Measurements from ENCODE around the gene ZNF618.
"Not testable (repeated sequence)": the region's sequence is repeated elsewhere in the genome, so short reads cannot be mapped to it uniquely, and the experiment has no call there.

ZNF618 gene

DNA sequence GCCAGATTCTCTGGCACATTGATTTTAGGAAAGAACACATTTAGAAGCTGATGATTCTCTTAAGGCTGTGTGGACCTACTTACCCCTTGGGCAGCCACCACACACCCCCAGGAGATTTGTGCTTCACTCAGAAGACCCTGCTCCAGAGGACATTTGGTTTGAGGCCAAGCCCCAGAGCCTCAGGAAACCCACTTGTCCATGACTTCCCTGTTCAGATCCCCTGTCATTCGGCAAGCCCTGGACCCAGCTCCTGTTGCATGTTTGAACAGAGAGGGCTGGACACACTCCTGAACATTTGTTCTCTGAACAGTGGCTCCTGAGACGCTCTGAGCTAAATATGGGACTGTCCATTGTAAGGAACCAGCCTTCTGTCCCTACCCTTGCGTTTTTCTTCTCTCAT lies 119.9 kb downstream of the ZNF618 start:
- TF ChIP-seq POLR2A (IDR thresholded peaks at IDR 0.05; ENCODE audit: low read depth, low read length): no peak
- no peak for TF ChIP-seq TAF1 (IDR thresholded peaks at IDR 0.05; ENCODE audit: borderline replicate concordance, low read depth, low read length)
- FAIRE-seq (no peak), DNase-seq (ENCODE audit: insufficient read length) (no peak)

DNA sequence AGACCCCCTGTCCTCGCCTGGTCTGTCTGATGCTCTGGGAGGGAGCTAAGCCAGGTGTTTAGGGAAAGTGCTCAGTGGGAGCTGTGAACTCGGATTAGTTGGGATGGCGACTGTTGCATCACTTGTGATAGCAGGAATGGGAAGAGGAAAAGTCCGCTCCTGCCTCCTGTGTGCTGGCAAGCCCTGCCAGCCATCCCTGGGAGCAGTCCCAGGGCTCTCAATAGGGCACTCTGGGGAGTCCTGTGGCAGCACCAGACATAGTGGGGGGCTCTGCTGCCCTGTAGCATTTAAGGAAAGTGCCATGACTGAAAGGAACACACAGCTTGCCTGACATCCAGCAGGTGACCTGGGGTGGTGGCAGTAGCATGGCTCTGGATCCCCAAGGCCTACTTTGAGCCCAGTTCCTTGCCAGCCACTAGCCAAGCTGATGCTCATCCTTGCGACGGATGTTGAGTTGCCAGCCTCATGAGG lies 120.5 kb downstream of the ZNF618 start:
- TF ChIP-seq POLR2A (IDR thresholded peaks at IDR 0.05; ENCODE audit: low read depth, low read length) (no peak), POLR2AphosphoS5 (IDR thresholded peaks at IDR 0.05; ENCODE audit: low read depth, low read length) (no peak), TAF1 (IDR thresholded peaks at IDR 0.05; ENCODE audit: borderline replicate concordance, low read depth, low read length) (no peak)
- no peak for FAIRE-seq
- DNase-seq (ENCODE audit: insufficient read length): no peak

DNA sequence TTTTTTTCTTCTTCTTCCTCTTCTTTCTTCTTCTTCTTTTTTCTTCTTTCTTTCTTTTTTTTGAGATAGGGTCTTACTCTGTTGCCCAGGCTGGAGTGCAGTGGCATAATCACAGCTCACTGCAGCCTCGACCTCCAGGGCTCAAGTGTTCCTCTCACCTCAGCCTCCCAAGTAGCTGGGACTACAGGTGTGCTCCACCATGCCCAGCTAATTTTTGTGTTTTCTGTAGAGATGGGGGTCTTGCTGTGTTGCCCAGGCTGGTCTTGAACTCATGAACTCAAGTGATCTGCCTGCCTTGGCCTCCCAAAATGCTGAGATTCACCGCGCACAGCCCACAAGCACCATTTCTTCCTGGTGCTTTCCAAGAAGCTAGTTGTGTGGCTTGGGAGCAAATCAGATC lies 121.0 kb downstream of the ZNF618 start:
- not testable (repeated sequence) for DNase-seq (ENCODE audit: insufficient read length); FAIRE-seq

DNA sequence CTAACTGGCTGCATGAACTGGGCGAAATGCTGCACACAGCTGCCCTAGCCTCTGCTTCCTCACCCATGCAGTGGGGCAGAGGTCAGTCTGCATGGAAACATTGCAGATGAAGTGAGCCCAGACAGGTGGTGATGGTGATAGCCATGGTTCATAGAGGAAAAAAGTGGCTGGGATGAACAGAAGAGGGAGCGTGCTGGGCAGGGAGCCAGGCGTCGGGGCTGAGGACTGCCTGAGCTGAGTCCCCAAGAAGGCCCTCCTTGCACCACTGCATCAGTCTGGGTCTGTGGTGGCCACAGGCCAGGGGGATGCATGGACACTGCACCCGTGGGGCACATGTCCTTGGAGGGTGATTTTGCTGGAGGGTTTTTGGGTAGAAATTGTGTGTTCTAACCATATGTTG lies 121.5 kb downstream of the ZNF618 start:
- DNase-seq (ENCODE audit: insufficient read length) (no peak), FAIRE-seq (no peak)
- TF ChIP-seq POLR2A (IDR thresholded peaks at IDR 0.05; ENCODE audit: low read depth, low read length): no peak
- no peak for TF ChIP-seq POLR2AphosphoS5 (IDR thresholded peaks at IDR 0.05; ENCODE audit: low read depth, low read length)
- TF ChIP-seq TAF1 (IDR thresholded peaks at IDR 0.05; ENCODE audit: borderline replicate concordance, low read depth, low read length): no peak

DNA sequence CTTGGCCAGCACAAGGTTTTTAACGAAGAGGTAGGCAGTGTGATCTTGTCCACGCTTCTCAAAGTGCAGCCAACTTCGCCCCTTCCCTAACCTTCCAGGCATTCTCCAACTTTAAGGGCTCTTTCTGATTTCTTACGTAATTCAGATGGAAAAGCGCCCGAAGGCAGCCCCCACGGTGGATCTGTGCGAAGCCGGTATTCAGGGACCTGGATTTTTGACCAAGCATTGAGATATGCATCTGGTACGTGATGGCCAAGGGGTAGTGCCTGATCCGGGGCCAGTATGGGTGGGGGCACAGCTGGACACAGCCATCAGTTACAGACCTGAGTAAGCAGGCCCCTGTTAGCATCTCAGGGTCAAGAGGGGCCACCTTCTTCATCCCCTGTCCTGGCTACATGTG lies 122.0 kb downstream of the ZNF618 start:
- DNase-seq (ENCODE audit: insufficient read length) (no peak), FAIRE-seq (no peak)
- TF ChIP-seq POLR2A (IDR thresholded peaks at IDR 0.05; ENCODE audit: low read depth, low read length) (no peak), TAF1 (IDR thresholded peaks at IDR 0.05; ENCODE audit: borderline replicate concordance, low read depth, low read length) (no peak), POLR2AphosphoS5 (IDR thresholded peaks at IDR 0.05; ENCODE audit: low read depth, low read length) (no peak)

DNA sequence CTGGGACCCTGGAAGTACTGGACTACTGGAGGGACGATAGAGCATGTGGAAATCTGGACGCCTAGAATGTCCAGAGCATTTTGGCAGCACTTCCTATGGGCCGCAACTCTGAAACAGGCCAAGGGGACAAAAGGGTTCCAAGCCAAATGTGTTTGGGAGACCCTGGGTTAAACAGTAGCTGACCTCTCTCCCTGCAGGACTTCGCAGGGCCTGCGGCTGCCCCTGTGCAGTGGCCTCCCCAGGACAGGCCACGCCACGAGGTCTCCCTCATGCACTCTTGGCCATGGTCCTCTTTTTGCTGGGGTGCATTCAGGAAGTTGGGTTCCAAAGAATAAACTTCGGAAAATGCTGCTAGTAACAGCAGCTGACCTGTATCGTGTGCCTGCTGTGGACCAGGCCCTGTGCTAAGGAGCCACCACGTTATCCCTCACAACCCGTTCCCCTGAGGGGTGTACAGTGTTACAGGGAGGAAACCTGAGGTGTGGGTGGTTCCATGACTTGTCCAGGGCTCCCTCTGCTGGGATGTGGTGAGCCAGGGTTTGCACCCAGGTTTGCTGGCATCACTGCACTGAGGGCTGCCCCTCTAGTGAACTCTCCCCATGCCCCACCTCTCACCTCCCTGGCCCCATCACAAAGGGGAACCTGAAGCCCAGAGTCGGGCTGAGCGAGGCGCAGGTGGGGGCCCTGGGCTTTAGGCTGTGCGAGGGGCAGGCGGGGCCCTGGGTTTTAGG lies 122.6 kb downstream of the ZNF618 start:
- DNase-seq (ENCODE audit: insufficient read length) (no peak), FAIRE-seq (no peak)
- no peak for TF ChIP-seq POLR2AphosphoS5 (IDR thresholded peaks at IDR 0.05; ENCODE audit: low read depth, low read length)
- TF ChIP-seq POLR2A (IDR thresholded peaks at IDR 0.05; ENCODE audit: low read depth, low read length): no peak

DNA sequence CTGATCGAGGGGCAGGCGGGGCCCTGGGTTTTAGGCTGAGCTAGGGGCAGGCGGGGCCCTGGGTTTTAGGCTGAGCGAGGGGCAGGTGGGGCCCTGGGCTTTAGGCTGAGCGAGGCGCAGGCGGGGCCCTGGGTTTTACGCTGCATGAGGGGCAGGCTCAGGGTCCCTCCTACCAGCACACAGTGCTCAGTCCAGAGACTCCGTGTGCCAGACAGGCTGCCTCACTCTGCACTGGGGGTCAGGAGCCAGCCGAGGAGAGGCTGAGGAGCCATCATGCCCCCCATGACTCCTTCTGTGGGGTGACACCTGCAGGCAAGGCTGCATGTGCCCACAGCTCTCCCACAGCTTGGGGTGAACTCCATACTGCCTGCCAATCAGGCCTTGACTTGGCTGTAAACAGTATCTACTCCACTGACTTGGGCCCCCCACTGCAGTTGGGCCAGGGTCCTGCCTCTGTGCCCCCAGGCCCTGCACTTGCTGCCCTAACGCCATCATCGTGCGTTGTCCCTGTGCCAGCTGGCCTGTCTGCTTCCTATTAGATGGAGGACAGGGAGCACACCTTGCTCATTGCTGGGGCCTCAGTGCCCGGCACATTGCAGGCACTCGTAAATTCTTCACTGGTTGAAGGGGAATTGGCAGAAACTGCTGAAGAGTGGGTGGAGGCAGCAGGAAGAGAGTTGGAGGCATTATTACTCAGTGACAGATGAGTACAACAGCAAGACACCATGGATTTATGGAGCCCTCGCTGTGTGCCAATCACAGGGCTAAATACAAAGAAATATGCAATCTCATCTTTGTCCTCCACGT lies 123.3 kb downstream of the ZNF618 start:
- no peak for TF ChIP-seq POLR2AphosphoS5 (IDR thresholded peaks at IDR 0.05; ENCODE audit: low read depth, low read length)
- no peak for TF ChIP-seq POLR2A (IDR thresholded peaks at IDR 0.05; ENCODE audit: low read depth, low read length)
- no peak for TF ChIP-seq TAF1 (IDR thresholded peaks at IDR 0.05; ENCODE audit: borderline replicate concordance, low read depth, low read length)
- no peak for FAIRE-seq
- DNase-seq (ENCODE audit: insufficient read length): no peak

DNA sequence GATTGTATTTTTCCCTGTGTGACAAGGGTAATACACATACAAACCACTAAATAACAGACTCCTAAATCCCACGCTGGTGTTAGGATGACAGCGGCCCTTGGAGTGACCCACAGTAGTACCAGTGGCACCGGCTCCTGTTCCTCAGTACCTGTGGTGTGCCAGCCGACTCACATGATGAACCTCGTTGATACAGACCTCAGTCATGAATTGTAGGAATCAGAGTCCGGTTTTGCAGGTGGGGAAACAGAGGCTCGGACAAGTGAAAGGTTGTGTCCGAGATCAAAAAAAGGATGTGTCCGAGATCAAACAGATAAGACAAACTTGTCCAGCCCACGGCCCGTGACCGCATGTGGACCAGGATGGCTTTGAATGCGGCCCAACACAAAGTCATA lies 124.0 kb downstream of the ZNF618 start:
- TF ChIP-seq TAF1 (IDR thresholded peaks at IDR 0.05; ENCODE audit: borderline replicate concordance, low read depth, low read length) (no peak), POLR2AphosphoS5 (IDR thresholded peaks at IDR 0.05; ENCODE audit: low read depth, low read length) (no peak), POLR2A (IDR thresholded peaks at IDR 0.05; ENCODE audit: low read depth, low read length) (no peak)
- DNase-seq (ENCODE audit: insufficient read length) (no peak), FAIRE-seq (no peak)

DNA sequence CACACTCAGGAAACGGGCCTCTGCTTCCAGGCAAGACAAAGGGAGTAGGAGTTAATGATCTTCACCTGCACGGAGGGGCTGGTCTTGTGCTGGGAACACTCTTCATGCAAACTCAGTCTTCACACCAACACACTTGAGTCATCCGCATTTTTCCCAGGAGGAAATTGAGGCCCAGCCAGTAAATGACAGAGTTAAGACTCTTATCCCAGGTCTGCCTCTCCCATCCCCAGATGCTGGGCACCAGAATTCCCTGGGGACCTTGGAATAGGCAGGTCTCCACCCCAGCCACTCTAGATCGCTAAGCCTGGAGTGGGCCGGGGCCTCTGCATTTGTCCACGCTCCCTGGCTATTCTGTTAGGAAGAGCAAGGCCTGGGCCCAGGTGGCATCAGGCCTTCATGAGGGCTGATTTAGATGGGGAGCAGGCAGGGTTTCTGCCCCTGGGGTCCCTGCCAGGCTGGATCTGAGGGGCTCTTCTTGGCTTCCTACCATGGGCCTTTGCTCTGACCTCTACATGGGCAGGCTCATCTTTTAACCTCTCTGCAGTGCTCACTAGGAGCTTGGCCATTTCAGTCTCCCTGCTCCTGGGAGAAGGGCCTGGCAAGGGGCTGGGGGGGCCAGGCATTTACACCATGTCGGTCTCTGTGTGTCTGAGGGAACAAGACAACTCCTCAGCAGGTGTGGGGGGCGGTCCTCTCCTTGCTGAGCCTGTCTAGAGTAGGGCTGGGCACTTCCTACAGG lies 124.7 kb downstream of the ZNF618 start:
- FAIRE-seq (no peak), DNase-seq (ENCODE audit: insufficient read length) (no peak)
- TF ChIP-seq POLR2AphosphoS5 (IDR thresholded peaks at IDR 0.05; ENCODE audit: low read depth, low read length) (no peak), TAF1 (IDR thresholded peaks at IDR 0.05; ENCODE audit: borderline replicate concordance, low read depth, low read length) (no peak), POLR2A (IDR thresholded peaks at IDR 0.05; ENCODE audit: low read depth, low read length) (no peak)

DNA sequence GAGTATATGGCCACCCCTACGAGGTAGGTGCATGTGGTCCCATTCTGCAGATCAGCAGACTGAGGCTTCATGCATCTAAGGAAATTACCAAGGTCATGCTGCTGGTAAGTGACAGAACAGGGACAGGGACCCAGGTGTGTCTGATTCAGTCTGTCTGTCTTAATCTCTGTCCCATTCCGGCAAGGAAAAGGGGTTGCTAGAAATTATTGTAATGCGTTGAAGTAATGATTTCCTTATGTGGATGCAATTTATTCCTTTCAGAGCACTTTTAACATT lies 125.2 kb downstream of the ZNF618 start:
- DNase-seq (ENCODE audit: insufficient read length) (no peak), FAIRE-seq (no peak)
- TF ChIP-seq TAF1 (IDR thresholded peaks at IDR 0.05; ENCODE audit: borderline replicate concordance, low read depth, low read length) (no peak), POLR2AphosphoS5 (IDR thresholded peaks at IDR 0.05; ENCODE audit: low read depth, low read length) (no peak), POLR2A (IDR thresholded peaks at IDR 0.05; ENCODE audit: low read depth, low read length) (no peak)

DNA sequence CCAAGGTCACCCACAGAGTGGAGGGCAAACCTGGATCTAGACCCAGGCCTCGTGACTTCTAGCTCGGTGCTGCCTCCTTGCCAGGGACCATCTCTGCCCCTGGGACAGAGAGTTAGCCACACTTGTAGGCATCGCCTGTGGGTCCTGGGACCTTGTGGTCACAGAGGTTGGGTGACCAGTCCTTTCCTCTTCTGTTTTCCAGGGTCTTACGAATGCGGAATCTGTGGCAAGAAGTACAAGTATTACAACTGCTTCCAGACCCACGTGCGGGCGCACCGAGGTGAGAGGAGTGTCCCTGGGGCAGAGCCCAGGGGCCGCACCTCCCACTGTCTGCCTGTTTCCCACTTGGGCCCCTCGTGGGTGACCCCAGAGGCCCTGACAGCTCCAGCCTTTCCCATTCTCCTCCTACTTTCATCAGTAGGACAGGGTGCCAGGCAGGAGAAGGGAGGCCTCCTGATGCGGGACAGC lies 125.7 kb downstream of the ZNF618 start:
- FAIRE-seq: no peak
- no peak for DNase-seq (ENCODE audit: insufficient read length)
- TF ChIP-seq TAF1 (IDR thresholded peaks at IDR 0.05; ENCODE audit: borderline replicate concordance, low read depth, low read length) (no peak), POLR2AphosphoS5 (IDR thresholded peaks at IDR 0.05; ENCODE audit: low read depth, low read length) (no peak), POLR2A (IDR thresholded peaks at IDR 0.05; ENCODE audit: low read depth, low read length) (no peak)

Measured in GM12892 (cell line).